T-helper 2 cell (primary cell): ENCODE data around the gene PPP1R12B.
A peak's percentile ranks its signal among the peaks of the same experiment; 100 is the strongest.
"Not testable (repeated sequence)": the region's sequence is repeated elsewhere in the genome, so short reads cannot be mapped to it uniquely, and the experiment has no call there.

ENCODE experiments used
- DNase-seq, 5 experiments: peaks; one replicate each; pipeline versions ENCODE4 v3.0.0 to v3.0.0-alpha.2; 2012 to 2022

The PPP1R12B gene

DNA sequence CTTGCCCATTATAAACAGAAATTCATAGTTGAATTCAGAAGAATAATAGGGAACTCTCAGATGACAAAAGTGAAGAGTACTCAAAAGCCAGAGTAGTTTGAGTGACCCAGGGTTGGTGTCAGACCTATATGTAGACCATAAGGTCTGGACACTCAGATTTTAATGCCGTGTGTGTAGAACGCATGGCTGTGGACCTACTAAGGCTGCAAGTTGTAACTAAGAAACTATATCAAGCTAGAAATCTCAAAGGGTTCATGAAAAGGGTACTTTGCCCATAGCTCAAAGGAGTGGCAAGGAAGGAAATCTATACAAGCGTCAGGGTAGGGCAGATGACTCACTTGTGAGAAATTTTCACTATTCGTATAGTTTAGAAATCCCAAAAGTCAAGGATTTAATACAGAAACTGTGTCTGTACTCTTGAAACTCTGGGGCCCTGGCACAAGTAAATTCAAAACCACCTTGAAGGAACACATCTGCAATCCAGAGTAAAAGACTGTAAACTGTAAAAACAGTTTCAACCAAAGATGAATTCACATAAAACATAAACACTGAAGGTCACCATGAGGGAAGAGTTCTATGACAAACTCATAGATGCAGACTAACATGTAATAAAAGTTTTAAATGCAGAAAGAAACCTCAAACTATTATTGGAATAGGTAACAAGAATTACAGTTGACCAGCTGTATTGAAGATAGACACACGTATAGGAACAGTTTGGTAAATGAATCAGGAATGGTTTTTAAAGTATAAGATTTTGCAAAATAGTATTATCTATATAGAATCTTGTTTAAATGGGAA is 108.1 kb downstream of the PPP1R12B start:
- DNase-seq = not testable (repeated sequence)

DNA sequence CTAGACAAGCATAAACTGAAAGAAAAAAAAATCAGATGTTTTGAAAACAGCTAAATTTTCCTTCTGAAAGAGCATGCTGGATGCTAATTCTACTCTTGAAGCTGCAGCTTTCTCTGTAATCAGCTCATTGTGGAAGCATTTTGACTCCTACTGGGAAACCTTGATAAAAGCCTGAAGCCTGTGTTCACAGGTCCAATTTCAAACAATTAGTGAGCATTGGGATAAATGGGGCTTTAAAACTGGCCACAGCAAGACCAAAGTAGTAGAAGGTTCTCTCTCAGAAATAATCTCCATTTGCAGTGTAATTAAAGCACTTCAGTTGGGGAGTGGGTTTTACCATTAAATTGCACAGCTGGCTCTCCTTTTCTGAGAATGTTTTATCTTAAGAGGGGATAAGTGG is 110.2 kb downstream of the PPP1R12B start:
- DNase-seq = not testable (repeated sequence)

DNA sequence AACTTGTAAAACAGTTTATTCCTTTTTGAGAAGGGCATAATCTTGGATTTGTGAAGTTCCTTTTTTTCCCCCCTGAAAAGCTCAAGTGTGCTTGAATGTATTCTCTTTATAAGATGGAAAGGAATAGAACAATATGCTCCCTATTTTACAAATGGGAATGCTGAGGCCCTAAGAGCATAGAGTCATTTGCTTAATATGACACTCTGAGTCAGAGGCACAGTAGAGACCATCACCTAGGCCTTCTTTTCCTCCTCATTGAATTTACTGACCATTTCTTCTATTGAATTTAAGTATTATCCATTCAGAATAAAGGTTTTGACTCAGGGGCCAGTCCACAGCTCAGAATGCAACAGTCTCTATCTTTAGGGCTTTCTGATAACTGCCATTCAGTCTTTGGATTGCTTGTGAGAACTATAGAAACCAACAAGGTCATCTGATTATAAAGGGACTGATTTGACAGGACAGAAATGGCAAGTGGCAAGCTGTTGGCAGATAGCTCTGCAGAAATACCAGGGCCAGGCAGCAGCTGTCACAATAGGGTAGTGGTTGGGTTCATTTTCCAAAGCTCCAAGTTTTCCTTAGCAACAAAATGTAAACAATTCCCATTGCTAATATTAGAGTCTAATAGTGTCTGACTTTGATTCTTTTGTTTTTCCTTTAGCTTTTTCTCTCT is 111.1 kb downstream of the PPP1R12B start:
- not testable (repeated sequence) for DNase-seq

DNA sequence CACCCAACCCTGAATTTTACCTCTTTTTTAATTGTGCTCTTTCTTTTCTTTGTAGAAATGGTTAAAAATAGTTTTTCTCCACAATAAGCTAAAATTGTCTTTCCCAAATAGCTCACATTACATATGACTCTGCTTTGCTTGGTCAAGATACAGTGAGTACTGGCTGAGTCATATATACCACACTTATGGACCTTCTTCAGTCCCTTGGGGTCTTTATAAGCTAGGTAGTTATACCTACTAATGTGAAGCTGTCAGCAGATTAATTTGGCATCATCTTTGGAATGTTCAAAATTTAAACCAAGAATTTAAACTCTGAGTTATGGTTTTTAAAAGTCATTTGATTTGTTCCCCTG is 111.6 kb downstream of the PPP1R12B start:
- not testable (repeated sequence) for DNase-seq

DNA sequence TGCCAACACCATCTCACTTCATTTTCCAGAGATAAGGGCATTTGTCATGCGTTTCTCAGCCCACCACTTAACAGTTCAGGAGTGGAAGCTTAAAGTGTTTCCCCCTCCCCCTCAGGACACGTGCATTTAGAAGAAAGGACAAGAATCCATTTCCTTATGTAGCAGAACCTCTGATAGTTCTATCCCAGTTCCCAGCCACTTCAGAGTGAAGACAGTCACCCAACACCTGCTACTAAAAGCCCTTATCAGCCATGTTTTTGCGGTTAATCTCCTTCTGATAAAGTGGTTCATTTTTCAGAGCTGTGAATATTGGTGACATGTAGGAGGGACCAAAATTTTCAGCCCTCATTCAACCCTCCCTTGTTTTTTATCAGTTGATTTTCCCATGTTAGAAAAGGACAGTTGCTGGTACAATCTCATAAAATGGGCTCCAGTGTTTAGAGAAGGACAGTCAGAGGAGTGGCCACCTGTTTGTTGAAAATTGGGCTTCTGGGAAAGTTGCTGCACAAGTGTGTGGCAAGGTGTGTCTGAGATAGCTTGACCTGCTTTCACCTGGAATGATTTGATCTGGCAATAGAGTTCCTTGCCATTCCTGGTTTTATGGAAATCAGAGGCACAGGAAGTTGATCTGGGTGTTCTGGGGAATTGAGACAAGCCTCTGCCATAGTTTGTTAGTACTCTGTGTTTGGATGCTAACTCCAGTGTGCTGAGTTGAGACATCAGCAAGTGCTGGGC is 114.0 kb downstream of the PPP1R12B start:
- DNase-seq = no peak

DNA sequence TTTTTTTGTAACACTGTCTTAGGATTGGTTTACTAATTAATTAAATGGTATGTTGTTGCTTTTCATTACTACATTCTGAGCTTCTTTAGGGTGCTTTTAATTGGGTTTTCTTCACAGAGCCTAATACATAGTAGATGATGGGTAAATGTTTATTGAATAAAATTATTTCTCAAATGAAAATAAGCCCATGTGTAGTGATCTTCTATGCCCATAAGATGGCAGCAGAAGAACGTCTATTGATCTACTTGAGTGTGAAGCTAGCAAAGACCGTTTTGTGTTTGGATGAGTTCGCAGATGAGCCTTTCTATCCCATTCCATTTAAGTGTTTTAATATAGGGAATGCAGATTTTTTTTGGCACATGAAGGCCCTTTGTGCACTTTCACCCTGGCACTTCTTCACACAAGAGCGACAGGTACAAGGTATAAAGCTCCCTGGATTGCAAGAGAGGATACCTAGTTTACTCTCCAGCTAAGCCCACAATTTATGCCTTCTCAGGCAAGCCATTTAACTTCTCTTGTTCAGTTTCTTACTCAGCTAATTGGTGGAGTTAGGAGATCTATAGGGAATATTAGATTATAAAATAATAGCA is 115.7 kb downstream of the PPP1R12B start:
- DNase-seq = peak in 1 of 5 experiments; percentile 42

DNA sequence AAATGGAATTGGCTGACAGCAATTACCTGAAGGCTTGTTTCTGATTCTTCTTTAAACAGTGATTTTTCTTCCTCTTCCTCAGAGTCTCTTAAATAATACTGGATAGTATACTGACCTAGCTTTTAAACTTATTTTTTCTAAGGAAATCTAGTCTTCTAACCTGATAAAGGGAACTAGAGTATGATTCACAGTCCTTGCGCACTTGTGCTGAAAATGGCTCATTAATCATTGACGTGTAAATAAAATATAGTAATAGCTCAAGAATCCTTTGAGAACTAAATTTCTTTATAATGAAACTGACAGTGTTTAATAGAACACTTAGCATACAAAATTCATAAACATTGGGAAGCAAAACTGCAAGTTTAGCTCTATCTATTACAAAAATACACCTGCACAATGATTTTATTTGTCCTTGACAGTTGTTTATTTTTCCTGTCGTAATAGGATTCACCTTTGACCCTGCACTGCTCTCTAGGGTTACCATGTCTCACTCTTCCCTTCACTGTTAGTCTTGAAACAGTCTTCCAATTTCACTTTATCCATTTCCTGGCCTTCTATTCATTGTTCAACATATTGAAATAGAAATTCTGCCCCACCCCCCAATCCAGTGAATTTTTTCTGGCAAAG is 117.3 kb downstream of the PPP1R12B start:
- not testable (repeated sequence) for DNase-seq

DNA sequence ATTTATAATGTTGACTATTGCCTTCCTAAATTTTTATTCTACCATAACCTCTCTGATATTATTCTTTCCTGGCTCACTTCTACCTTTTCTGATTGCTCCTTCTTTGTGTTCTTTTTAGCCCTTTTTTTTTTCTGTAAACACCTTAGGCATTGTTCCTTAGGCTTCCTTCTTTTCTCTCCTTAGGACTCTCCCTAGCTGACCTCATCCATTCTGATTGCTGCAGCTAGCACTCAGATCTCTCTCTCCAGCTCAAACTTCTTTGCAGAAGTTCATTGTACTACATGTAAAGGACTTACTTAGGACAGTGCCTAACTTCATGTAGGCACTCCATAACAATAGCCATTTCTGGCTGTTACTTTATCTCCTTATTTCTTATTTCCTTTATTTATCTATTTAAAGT is 117.8 kb downstream of the PPP1R12B start:
- DNase-seq = not testable (repeated sequence)

DNA sequence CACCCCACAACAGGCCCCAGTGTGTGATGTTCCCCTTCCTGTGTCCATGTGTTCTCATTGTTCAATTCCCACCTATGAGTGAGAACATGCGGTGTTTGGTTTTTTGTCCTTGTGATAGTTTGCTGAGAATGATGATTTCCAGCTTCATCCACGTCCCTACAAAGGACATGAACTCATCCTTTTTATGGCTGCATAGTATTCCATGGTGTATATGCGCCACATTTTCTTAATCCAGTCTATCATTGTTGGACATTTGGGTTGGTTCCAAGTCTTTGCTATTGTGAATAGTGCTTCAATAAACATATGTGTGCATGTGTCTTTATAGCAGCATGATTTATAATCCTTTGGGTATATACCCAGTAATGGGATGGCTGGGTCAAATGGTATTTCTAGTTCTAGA is 118.9 kb downstream of the PPP1R12B start:
- DNase-seq = not testable (repeated sequence)

DNA sequence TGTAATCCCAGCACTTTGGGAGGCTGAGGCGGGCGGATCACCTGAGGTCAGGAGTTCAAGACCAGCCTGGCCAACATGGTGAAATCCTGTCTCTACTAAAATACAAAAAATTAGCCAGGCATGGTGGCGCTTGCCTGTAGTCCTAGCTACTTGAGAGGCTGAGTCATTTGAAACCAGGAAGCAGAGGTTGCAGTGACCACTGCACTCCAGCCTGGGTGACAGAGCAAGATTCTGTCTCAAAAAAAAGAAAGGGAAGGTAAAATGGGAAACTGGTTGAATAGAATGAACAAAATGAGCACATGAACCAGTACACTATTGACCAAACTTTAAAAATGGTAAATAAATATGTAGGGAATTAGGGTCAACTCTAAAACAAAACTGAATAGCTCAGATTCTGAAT is 120.2 kb downstream of the PPP1R12B start:
- DNase-seq = not testable (repeated sequence)

DNA sequence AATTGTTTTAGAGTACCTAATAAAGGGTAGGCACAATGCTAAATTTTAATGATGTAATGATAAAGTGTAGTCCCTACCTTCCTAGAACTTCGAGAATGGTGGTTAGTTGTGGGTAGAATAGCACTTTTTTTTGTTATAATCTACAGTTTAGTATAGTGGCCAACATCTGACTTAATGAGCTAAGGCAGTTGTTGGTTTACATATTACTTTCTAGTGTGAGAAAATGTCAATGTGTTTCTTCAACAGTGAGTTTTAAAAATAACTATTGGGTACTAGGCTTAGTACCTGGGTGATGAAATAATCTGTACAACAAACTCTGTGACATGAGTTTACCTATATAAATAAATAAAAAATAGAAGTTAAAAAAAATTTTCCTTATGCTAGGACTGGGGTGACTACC is 120.6 kb downstream of the PPP1R12B start:
- not testable (repeated sequence) for DNase-seq

DNA sequence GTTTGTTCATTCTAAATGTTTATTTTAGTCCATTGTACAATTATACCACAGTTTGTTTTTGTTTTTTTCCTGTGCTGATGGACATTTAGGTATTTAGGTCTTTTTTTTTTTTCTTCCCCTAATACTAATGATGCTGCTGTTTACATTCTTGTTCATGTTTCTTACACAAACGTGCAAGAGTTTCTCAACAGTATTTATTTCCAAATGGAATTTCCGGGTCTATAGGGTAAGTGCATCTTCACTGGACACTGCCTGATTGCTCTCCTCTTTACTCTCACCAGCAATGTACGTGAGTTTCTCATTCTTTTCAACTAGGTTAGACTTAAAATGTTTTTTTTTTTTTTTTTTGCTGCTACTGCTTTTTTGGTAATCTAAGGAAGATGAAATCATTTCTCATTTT is 122.7 kb downstream of the PPP1R12B start:
- DNase-seq = no peak

DNA sequence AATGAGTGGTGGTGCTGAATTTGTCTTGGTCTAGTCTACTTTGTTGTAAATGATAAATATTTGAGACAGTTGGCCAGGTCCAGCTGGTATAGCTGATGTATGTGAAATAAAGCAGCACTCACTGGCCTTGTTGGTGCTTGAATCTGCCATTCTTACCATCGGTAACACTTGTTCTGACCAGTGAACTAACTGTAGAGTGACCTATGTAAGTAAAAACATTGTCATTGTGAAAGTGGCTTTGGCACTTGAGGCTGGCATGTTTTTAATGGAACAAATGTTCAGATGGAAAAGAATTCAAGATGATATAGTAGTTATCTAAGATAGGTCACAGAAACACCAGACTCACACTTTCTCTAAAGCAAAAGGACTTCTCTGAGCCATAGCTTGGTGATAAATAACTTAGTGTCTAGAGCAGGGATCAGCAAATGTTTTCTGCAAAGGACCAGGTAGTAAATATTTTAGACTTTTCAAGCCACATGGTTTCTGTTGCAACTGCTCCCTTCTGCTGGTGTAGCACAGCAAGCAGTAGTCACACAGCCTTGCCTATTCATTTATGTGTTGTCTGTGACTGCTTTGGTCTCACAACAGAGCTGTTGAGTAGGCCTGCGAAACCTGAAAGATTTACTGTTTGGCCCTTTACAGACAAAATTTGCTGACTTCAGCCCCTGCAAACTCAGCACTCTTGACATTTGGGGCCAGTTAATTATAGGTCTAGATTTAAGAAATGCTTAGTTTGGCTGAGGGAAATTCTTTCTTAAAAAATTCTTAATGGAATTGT is 124.0 kb downstream of the PPP1R12B start:
- DNase-seq = not testable (repeated sequence)

DNA sequence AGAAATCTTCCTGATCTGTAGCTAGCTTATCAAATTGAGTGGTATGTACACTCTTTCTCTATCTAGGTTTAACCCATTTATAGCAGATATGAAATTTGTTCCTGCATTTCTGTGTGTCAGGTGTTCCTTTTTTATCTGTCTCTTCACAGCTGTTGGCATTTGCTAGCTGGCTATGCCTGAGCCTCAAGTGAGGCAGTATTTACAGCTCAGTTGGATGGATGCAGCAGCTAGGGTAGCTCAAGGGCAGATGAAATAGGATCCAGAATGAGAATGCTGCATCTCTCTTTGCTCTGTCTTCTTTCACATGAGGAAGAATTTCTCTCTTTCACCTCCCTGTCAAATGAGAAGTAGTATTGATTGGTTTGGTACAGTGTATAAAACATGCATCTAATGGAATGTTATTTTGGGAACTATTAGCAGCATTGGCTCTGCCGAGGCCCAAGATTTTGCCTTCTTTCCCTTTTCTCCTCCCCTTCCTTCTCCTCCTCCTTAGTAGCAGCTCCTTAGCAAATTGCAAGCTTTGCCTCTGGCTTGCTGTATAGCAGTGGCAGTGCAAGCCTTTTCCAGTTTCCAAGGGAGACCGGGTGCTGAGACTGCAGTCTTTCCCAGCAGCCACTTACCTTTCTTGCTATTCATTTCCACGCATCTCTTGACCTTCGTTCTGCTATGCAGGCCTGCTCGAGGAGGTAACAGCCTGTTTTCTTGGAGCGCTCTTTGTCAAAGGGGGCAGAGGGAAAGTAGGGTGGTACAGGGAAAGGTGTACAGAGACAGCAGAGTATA is 125.0 kb downstream of the PPP1R12B start:
- not testable (repeated sequence) for DNase-seq

DNA sequence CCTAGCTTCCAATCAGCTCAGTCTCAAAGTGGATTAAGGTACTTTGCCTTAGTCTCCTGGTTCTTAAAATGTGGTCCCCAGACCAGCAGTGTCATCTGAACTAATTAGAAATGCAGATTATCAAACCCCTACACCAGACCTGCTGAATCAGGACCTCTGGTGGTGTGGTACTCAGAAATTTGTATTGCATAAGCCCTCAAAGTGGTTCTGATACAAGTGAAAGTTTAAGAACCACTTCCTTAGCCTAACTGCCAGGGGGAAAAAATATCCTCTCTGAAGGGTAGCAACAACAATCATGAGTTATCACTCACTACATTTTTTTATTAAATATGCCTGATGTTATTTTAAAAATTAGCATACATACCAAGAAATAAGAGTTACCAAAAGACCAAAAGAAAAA is 131.2 kb downstream of the PPP1R12B start:
- DNase-seq = peak in 1 of 5 experiments; percentile 11

DNA sequence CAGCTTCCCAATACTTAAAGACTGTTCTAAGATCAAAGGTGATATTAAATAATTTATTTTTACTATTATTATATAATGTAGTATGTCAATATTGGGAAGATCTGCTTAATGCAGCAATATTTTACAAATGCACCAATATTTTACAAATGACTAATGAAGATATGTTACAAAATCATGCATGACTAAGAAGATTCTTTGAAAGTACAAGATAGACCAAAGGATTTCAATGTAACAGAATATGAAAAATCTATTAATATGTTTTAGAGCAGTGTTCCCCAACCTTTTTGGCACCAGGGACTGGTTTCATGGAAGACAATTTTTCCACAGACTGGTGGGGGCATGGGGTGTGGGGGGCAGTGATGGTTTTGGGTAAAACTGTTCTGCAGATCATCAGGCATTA is 132.1 kb downstream of the PPP1R12B start:
- not testable (repeated sequence) for DNase-seq

DNA sequence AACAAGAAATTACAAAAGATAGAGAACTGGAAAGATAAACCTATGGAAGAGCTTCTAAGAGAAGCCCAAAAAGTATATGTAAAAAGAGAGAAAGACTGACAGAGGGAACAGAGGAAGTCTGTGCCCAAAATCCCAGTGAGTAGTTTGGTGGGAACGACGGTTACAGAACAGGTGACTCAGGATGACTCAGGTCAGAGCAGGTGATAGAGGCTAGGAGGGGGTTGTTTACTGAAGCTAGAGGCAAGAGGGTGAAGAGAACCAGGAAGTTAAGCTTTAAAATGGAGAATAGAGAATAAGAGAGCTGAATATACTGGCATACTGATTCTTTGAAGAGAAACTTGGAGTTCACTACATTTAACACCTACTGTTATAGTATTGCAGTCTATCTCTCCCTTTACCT is 134.9 kb downstream of the PPP1R12B start:
- DNase-seq = not testable (repeated sequence)

DNA sequence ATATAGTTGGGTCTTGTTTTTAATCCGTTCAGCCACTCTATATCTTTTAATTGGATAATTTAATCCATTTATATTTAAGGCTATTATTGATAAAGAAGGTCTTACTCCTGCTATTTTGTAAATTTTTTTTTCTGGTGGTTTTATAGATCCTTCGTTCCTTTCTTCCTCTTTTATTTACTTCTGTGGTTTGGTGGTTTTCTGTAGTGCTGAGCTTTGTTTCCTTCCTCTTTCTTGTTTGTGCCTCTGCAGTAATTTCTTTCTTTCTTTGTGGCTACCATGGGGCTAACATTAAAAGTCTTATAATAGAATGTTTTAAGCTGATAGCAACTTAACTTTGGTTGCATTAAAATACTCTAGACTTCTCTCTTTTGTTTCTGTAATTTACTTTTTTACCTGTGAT is 135.5 kb downstream of the PPP1R12B start:
- DNase-seq = peak in 1 of 5 experiments; percentile 63

DNA sequence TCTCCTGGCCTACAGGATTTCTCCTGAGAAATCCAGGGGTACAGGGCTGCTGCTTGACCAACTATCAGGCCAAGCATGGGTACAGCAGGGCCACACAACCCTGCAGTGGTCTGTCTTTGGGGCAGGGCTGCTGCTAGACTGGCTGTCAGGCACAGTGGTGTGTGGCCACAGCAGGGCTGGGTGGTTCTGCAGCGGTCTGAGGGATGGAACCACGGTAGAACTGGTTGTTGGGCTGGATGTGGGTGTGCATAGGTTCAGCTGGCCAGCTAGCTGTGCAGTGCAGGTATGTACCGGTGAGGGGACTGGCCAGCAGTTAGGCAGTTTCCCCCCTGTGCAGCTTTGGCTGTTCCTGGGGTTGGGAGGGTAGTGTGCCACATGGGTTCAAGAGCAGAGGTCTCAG is 136.3 kb downstream of the PPP1R12B start:
- not testable (repeated sequence) for DNase-seq

DNA sequence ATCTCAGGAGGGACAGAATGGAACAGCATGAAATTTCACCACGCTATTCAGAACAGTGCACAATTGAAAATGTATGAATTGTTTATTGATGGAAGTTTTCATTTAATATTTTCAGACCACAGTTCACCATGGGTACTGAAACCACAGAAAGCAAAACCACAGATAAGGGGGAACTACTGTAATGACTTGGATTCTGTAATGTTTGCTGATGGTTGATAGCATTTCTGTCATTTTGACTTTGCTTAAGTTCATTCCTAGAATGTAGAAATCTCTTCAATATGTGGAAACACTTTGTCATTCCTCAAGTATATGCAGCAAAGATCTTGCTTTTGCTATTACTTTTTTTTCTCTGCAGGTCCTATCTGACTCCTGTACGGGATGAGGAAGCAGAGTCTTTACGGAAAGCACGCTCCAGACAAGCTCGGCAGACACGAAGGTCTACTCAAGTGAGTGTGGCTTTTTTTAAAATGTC is 139.7 kb downstream of the PPP1R12B start:
- peak in 1 of 5 experiments; percentile 86 for DNase-seq

DNA sequence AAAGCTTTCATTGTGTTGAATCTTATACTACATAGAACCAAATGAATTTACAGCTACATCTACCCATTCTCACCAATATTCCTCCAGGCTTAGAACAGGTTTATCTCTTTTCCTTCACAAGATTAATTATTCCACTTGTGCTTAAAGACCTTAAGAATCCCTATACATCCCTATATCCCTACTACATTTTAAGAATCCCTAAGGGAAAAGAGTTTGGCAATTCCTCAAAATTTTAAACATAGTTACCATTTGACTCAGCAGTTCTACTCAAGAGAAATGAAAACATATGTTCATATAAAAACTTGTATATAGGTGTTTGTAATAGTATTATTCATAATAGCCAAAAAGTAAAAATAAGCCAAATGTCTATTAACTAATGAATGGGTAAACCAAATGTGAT is 140.6 kb downstream of the PPP1R12B start:
- not testable (repeated sequence) for DNase-seq
